Thyroid gland (tissue), 4 donors: Measurements from ENCODE around the gene TIMM17A. TPM values are rescaled to one million over a fixed set of nuclear protein-coding genes. Genes with fewer than 3 reads are reported as not detected.

Experiments used
- DNase-seq, 2 donors: peaks; one replicate each; pipeline ENCODE4 v3.0.0-alpha.2; 2019
- H3K27ac ChIP-seq, 3 donors: fragments of 200-600 bp; sonication (generic); 1 replicate in 2 of 3; 2 replicates in 1 of 3; pipeline ENCODE4 v1.5.1; 2016 to 2019; ENCODE audit warnings: mild to moderate bottlenecking in 1 of 3, moderate library complexity in 1 of 3
- H3K27me3 ChIP-seq: fragments of 200-600 bp; sonication (generic); one replicate; pipeline ENCODE4 v1.5.1; 2019
- H3K36me3 ChIP-seq, 2 donors: fragments of 200-600 bp; sonication (generic); one replicate each; pipeline ENCODE4 v1.5.1; 2016 to 2019
- H3K4me1 ChIP-seq, 2 donors: fragments of 200-600 bp; sonication (generic); one replicate each; pipeline ENCODE4 v1.5.1; 2017 to 2019
- H3K4me3 ChIP-seq, 3 donors: fragments of 200-600 bp; sonication (generic); replicated peaks in 1 of 3; 1 replicate in 2 of 3; 2 replicates in 1 of 3; pipeline ENCODE4 v1.5.1; 2016; ENCODE audit warnings: mild to moderate bottlenecking in 1 of 3
- H3K9me3 ChIP-seq: fragments of 200-600 bp; sonication (generic); one replicate; pipeline ENCODE4 v1.5.1; 2017
- POLR2A ChIP-seq, 2 donors: fragments of 450-650 bp; IDR thresholded peaks; one replicate each; pipeline ENCODE4 v1.6.1; 2017; ENCODE audit warnings: antibody characterized with exemption in 2 of 2, mild to moderate bottlenecking in 2 of 2, moderate library complexity in 1 of 2
- WGBS, 2 donors: methylation state at CpG; one replicate each; pipeline ENCODE4 v1.1.5; 2017; 5-methylcytosine and 5-hydroxymethylcytosine counted together
- intact Hi-C: fragments of 100-400 bp; cut with DNase I; formaldehyde crosslinking; loops from one replicate; pipeline ENCODE4 v1.15.1; 2023
- total RNA-seq, 4 donors: library from RNA; depleted of rRNA; stranded (reverse); fragments of >200 nt; gene quantifications; one replicate each; pipeline ENCODE4 v1.2.3, GENCODE V29; 2016
- TF ChIP-seq, protein P1 (sequence below), 6 experiments: fragments of 200-600 bp in 3 of 6; fragments of 450-650 bp in 3 of 6; sonication (generic) in 3 of 6; IDR thresholded peaks; one replicate each; pipeline ENCODE4 v1.5.1; 2016 to 2019; ENCODE audit warnings: antibody characterized with exemption in 6 of 6, mild to moderate bottlenecking in 2 of 6, inconsistent platforms in 1 of 6, moderate library complexity in 1 of 6

The TIMM17A gene
- total RNA-seq, 4 donors from 2014 or later: 34.7 to 46.8 (median 40.1) TPM

DNA sequence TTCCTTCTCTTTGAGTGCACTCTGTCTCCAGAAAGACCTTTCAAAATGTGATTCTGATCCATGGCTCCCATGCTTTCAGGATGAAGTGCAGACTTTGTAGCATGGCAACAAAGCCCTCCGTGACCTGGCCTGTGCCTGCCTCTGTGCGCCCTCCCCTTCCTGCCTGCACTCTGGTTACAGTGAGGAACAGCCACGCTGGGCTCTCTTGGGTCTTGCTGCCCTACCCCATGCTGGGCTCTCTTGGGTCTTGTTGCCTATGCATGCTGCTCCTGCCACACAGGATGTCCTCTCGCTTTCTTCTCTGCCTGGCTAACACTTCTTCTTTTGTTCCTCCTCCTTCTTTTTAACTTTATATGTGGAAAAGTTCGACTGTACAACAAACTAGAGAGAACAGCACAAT, 37.0 kb upstream of the TIMM17A start:
- no peak for DNase-seq
- TF ChIP-seq, protein P1, sequence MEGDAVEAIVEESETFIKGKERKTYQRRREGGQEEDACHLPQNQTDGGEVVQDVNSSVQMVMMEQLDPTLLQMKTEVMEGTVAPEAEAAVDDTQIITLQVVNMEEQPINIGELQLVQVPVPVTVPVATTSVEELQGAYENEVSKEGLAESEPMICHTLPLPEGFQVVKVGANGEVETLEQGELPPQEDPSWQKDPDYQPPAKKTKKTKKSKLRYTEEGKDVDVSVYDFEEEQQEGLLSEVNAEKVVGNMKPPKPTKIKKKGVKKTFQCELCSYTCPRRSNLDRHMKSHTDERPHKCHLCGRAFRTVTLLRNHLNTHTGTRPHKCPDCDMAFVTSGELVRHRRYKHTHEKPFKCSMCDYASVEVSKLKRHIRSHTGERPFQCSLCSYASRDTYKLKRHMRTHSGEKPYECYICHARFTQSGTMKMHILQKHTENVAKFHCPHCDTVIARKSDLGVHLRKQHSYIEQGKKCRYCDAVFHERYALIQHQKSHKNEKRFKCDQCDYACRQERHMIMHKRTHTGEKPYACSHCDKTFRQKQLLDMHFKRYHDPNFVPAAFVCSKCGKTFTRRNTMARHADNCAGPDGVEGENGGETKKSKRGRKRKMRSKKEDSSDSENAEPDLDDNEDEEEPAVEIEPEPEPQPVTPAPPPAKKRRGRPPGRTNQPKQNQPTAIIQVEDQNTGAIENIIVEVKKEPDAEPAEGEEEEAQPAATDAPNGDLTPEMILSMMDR (IDR thresholded peaks at IDR 0.05): no peak
- no peak for TF ChIP-seq POLR2A (IDR thresholded peaks at IDR 0.05)
- Histone ChIP-seq H3K4me3 (no peak overlapping the region), H3K9me3 (no peaks in the 10 kb centered on the region), H3K27me3 (no peaks in the 10 kb centered on the region), H3K27ac (peak overlapping the region; percentile 12 to 77 (median 56)), H3K36me3 (no peaks in the 10 kb centered on the region), H3K4me1 (peaks cover 19 to 32% of the 10 kb centered on the region in 2 donors)
- 85 to 94% methylated on average over 5 of the region's 5 CpGs for WGBS, 2 donors
- intact Hi-C loops: no loop called here

DNA sequence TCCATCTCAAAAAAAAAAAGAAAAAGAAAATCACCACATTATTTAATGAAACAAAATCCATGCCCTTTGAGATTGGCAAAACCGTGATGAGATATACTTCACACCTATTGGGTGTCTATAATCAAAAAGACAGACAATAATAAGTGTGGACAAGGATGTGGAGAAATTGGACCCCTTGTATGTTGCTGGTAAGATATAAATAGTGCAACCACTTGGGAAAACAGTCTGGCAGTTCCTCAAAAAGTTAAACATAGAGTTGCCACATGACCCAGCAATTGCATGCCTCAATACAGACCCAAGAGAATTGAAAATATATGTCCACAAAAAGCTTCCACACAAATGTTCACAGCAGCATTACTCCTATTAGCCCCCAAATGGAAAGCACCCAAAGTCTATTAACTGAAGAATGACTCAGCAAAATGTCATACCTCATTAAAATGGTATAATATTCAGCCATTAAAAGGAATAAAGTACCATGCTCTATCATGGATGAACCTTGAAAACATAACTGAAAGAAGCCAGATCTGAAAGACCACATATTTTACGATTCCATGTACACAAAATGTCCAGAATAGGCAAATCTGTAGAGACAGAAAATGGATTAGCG, 33.2 kb upstream of the TIMM17A start:
- TF ChIP-seq, protein P1 (IDR thresholded peaks at IDR 0.05): no peak
- no peak for DNase-seq
- H3K27me3 ChIP-seq: no peaks in the 10 kb centered on the region
- no peaks in the 10 kb centered on the region for H3K36me3 ChIP-seq
- H3K4me3 ChIP-seq: no peak overlapping the region
- H3K27ac ChIP-seq: no peak overlapping the region
- 92 to 95% methylated on average over 3 of the region's 3 CpGs for WGBS, 2 donors
- intact Hi-C loops: no loop called here
- no peaks in the 10 kb centered on the region for H3K9me3 ChIP-seq
- peaks cover 17 to 18% of the 10 kb centered on the region in 2 donors for H3K4me1 ChIP-seq

DNA sequence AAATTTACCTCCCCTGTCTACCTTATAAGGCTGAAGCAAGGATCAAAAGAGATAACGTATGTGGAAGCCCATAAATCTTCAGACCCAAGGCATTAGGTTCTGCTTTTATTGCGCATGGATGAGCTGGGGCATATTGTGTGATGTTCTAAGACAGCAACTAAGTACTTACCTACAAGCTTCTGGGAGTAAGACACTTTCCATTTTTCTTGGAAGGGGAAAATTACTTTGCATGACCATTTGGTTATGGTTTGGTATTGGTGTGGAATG, 30.1 kb upstream of the TIMM17A start:
- WGBS, 2 donors: 92 to 98% methylated on average over 2 of the region's 2 CpGs
- no peak overlapping the region for H3K4me3 ChIP-seq
- H3K27ac ChIP-seq: no peak overlapping the region
- TF ChIP-seq, protein P1 (IDR thresholded peaks at IDR 0.05): no peak
- TF ChIP-seq POLR2A (IDR thresholded peaks at IDR 0.05): no peak
- peaks cover 0 to 4% of the 10 kb centered on the region in 2 donors for H3K4me1 ChIP-seq
- H3K36me3 ChIP-seq: no peaks in the 10 kb centered on the region
- no peak for DNase-seq
- H3K9me3 ChIP-seq: no peaks in the 10 kb centered on the region
- intact Hi-C loops: no loop called here
- H3K27me3 ChIP-seq: no peaks in the 10 kb centered on the region

DNA sequence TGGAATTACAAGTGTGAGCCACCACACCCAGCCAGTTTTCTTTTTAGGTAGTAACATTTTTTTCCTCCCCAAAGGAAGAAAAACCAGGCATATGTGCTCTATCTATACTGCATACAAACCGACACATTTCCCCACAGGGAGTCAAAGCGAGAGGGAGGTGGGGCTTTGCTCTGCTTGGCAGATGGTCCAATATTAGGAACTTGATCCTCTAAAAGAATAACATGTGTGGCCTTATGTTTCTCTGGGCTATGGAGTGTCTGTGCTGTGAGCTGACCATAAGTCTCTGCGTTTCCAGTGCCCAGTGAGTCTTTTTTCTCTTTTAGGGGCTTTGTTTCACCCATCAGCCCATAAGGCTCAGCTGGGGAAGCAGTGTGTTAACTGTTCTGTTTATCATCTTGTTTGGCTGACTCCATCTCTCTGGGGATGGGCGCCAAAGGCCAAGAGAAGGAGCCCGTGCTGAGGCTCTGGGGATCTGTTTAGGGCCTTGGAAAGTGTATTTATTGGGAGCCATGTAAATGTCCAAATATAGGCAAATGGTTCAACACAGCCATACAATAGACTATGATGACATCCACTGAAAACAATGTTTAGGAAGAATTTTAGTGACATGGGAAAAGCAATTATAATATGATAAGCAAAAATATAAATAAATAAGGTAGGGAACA, 29.2 kb upstream of the TIMM17A start:
- Histone ChIP-seq H3K36me3 (no peaks in the 10 kb centered on the region), H3K4me3 (no peak overlapping the region), H3K4me1 (no peaks in the 10 kb centered on the region), H3K27ac (peak overlapping the region in 2 of 3 donors; percentile 14 to 22), H3K9me3 (no peaks in the 10 kb centered on the region), H3K27me3 (no peaks in the 10 kb centered on the region)
- 82 to 83% methylated on average over 5 of the region's 5 CpGs for WGBS, 2 donors
- intact Hi-C loops: no loop called here
- DNase-seq: no peak
- TF ChIP-seq, protein P1 (IDR thresholded peaks at IDR 0.05): no peak
- TF ChIP-seq POLR2A (IDR thresholded peaks at IDR 0.05): no peak

DNA sequence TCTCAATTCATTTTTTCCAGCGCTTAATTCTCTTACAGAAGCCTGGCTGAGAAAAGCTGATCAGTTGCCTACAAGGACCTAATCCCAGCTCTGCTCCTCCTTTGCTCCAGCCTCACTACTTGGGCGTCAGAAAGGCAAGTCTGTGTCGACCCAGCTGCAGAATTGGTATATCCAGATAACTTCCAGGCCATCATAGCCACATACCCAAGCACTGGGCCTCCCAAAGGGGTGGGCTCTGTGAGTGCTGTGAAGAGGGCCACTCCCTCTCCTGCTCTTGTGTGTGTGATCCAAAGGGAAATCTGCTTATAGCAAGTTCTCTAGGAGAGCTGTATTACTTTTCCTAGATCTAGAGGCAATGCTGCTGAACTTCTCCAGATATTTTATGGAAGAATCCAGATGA, 27.0 kb upstream of the TIMM17A start:
- H3K4me3 ChIP-seq: no peak overlapping the region
- H3K27me3 ChIP-seq: no peaks in the 10 kb centered on the region
- H3K36me3 ChIP-seq: no peaks in the 10 kb centered on the region
- 87 to 89% methylated on average over 3 of the region's 3 CpGs for WGBS, 2 donors
- intact Hi-C loops: no loop called here
- no peaks in the 10 kb centered on the region for H3K4me1 ChIP-seq
- no peak overlapping the region for H3K27ac ChIP-seq
- DNase-seq: no peak
- H3K9me3 ChIP-seq: no peaks in the 10 kb centered on the region
- TF ChIP-seq POLR2A (IDR thresholded peaks at IDR 0.05): no peak
- TF ChIP-seq, protein P1 (IDR thresholded peaks at IDR 0.05): no peak
